ENCODE data around the gene IFNA8.
A peak's percentile ranks its signal among the peaks of the same experiment; 100 is the strongest.
"Not testable (repeated sequence)": the region's sequence is repeated elsewhere in the genome, so short reads cannot be mapped to it uniquely, and the experiment has no call there.

The IFNA8 gene

GRCh38 chr9:21429191-21429590 lies 20.3 kb downstream of the IFNA8 start:
- no peak for DNase-seq (ENCODE audit: low spot score)

- no peak for DNase-seq (ENCODE audit: low spot score)
Measured at GRCh38 chr9:21432672-21433425, 23.9 kb downstream of the IFNA8 start.

GRCh38 chr9:21434202-21435014 lies 25.5 kb downstream of the IFNA8 start:
- DNase-seq (ENCODE audit: low spot score): peak; percentile 14

- DNase-seq (ENCODE audit: low spot score): not testable (repeated sequence)
Measured at GRCh38 chr9:21435015-21435383, 26.1 kb downstream of the IFNA8 start.

GRCh38 chr9:21440139-21440538 lies 31.2 kb downstream of the IFNA8 start, which contains the start of gene IFNA1:
Gene IFNA1, plus strand, starts transcription at chr9:21440439. Its CDS starts 69 bp downstream, at chr9:21440508.
- DNase-seq (ENCODE audit: low spot score): no peak

- DNase-seq (ENCODE audit: low spot score): peak; percentile 48
Measured at GRCh38 chr9:21443849-21444625, 35.1 kb downstream of the IFNA8 start.

GRCh38 chr9:21449312-21449711 lies 40.4 kb downstream of the IFNA8 start:
- DNase-seq (ENCODE audit: low spot score): not testable (repeated sequence)

GRCh38 chr9:21450733-21451394 lies 41.9 kb downstream of the IFNA8 start:
- DNase-seq (ENCODE audit: low spot score): no peak

GRCh38 chr9:21452681-21453080 lies 43.8 kb downstream of the IFNA8 start:
- DNase-seq (ENCODE audit: low spot score): no peak

GRCh38 chr9:21454149-21454548 lies 45.2 kb downstream of the IFNA8 start:
- no peak for DNase-seq (ENCODE audit: low spot score)

- peak; percentile 7 for DNase-seq (ENCODE audit: low spot score)
Measured at GRCh38 chr9:21455320-21455719, 46.4 kb downstream of the IFNA8 start.
